ENCODE results near the gene CEP43. TPM values are rescaled to one million over a fixed set of nuclear protein-coding genes. Genes with fewer than 3 reads are reported as not detected.
A peak's percentile ranks its signal among the peaks of the same experiment; 100 is the strongest.

Gene CEP43
- total and polyA plus RNA-seq, 2 donors, result 15.8 to 25.3 TPM

- Histone ChIP-seq H3K4me3 (ENCODE audit: low read length in 2 of 2) (no peak overlapping the region), H3K9me3 (ENCODE audit: control insufficient read depth in 2 of 2, insufficient read depth in 1 of 2, low read length in 1 of 2) (no peaks in the 10 kb centered on the region), H3K36me3 (ENCODE audit: control insufficient read depth in 2 of 2, insufficient read depth in 2 of 2, low read length in 1 of 2) (peaks cover 0 to 11% of the 10 kb centered on the region in 2 donors), H3K27me3 (ENCODE audit: control insufficient read depth in 2 of 2, insufficient read depth in 1 of 2, low read length in 1 of 2) (no peaks in the 10 kb centered on the region), H3K27ac (ENCODE audit: low read depth in 1 of 2, low read length in 1 of 2) (no peak overlapping the region), H3K4me1 (ENCODE audit: control insufficient read depth in 2 of 2, insufficient read depth in 2 of 2, low read length in 2 of 2) (peaks cover 0 to 2% of the 10 kb centered on the region in 2 donors)
- 98% methylated on average over 9 of the region's 9 CpGs for WGBS
- no peak for DNase-seq (ENCODE audit: low read depth in 6 of 9, low spot score in 9 of 9)
Measured at GRCh38 chr6:166977621-166978525, 21.3 kb upstream of the CEP43 start.

DNA sequence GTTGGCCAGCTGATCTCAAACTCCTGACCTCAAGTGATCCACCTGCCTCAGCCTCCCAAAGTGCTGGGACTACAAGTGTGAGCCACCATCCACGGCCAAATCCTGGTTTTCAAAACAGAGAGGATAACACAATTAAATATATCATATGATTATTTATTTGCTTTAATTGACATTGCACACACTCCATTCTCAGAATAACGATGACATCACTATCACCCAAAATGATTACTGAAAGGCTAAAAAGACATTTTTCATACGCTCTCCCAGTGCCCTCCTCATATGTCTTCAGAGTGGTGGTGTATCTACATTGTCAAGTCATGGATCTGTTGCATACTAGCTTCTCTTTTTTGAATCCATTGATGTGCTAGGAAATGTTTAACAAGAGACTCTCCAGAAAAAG, 18.5 kb upstream of the CEP43 start:
- DNase-seq (ENCODE audit: low read depth in 6 of 9, low spot score in 9 of 9), result no peak
- H3K9me3 ChIP-seq (ENCODE audit: control insufficient read depth in 2 of 2, insufficient read depth in 1 of 2, low read length in 1 of 2), result no peaks in the 10 kb centered on the region
- H3K4me3 ChIP-seq (ENCODE audit: low read length in 2 of 2), result no peak overlapping the region
- no peaks in the 10 kb centered on the region for H3K27me3 ChIP-seq (ENCODE audit: control insufficient read depth in 2 of 2, insufficient read depth in 1 of 2, low read length in 1 of 2)
- 98% methylated on average over 3 of the region's 3 CpGs for WGBS
- peaks cover 0 to 17% of the 10 kb centered on the region in 2 donors for H3K36me3 ChIP-seq (ENCODE audit: control insufficient read depth in 2 of 2, insufficient read depth in 2 of 2, low read length in 1 of 2)
- no peaks in the 10 kb centered on the region for H3K4me1 ChIP-seq (ENCODE audit: control insufficient read depth in 2 of 2, insufficient read depth in 2 of 2, low read length in 2 of 2)
- no peak overlapping the region for H3K27ac ChIP-seq (ENCODE audit: low read depth in 1 of 2, low read length in 1 of 2)

DNA sequence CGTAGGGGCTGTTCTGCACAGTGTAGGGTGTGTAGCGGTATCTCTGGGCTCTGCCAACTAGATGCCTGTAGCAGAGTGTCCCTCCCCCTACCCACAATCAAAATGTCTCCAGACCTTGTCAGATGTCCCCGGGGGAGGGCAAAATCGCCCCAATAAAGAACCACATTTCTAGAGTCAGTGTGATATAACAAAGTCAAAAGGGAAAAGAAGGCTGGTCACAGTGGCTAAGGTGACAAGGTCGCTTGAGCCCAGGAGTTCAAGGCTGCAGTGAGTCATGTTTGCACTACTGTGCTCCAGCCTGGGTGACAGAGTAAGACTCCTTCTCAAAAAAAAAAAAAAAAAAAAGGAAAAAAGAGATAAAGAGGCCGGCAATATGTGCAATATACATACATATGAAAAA, 11.7 kb upstream of the CEP43 start:
- no peak overlapping the region for H3K27ac ChIP-seq (ENCODE audit: low read depth in 1 of 2, low read length in 1 of 2)
- no peak for DNase-seq (ENCODE audit: low read depth in 6 of 9, low spot score in 9 of 9)
- WGBS, result 64% methylated on average over 6 of the region's 6 CpGs
- no peaks in the 10 kb centered on the region for H3K9me3 ChIP-seq (ENCODE audit: control insufficient read depth in 2 of 2, insufficient read depth in 1 of 2, low read length in 1 of 2)
- no peak overlapping the region for H3K4me3 ChIP-seq (ENCODE audit: low read length in 2 of 2)
- H3K4me1 ChIP-seq (ENCODE audit: control insufficient read depth in 2 of 2, insufficient read depth in 2 of 2, low read length in 2 of 2), result peaks cover 0 to 5% of the 10 kb centered on the region in 2 donors
- H3K27me3 ChIP-seq (ENCODE audit: control insufficient read depth in 2 of 2, insufficient read depth in 1 of 2, low read length in 1 of 2), result no peaks in the 10 kb centered on the region
- H3K36me3 ChIP-seq (ENCODE audit: control insufficient read depth in 2 of 2, insufficient read depth in 2 of 2, low read length in 1 of 2), result peaks cover 0 to 13% of the 10 kb centered on the region in 2 donors

- H3K27ac ChIP-seq (ENCODE audit: low read depth in 1 of 2, low read length in 1 of 2), result no peak overlapping the region
- no peaks in the 10 kb centered on the region for H3K27me3 ChIP-seq (ENCODE audit: control insufficient read depth in 2 of 2, insufficient read depth in 1 of 2, low read length in 1 of 2)
- peaks cover 0 to 11% of the 10 kb centered on the region in 2 donors for H3K36me3 ChIP-seq (ENCODE audit: control insufficient read depth in 2 of 2, insufficient read depth in 2 of 2, low read length in 1 of 2)
- WGBS, result 90% methylated on average over 3 of the region's 3 CpGs
- DNase-seq (ENCODE audit: low read depth in 6 of 9, low spot score in 9 of 9), result no peak
- peaks cover 0 to 5% of the 10 kb centered on the region in 2 donors for H3K4me1 ChIP-seq (ENCODE audit: control insufficient read depth in 2 of 2, insufficient read depth in 2 of 2, low read length in 2 of 2)
- no peak overlapping the region for H3K4me3 ChIP-seq (ENCODE audit: low read length in 2 of 2)
- no peaks in the 10 kb centered on the region for H3K9me3 ChIP-seq (ENCODE audit: control insufficient read depth in 2 of 2, insufficient read depth in 1 of 2, low read length in 1 of 2)
Measured at GRCh38 chr6:166987930-166988329, 11.3 kb upstream of the CEP43 start.

DNA sequence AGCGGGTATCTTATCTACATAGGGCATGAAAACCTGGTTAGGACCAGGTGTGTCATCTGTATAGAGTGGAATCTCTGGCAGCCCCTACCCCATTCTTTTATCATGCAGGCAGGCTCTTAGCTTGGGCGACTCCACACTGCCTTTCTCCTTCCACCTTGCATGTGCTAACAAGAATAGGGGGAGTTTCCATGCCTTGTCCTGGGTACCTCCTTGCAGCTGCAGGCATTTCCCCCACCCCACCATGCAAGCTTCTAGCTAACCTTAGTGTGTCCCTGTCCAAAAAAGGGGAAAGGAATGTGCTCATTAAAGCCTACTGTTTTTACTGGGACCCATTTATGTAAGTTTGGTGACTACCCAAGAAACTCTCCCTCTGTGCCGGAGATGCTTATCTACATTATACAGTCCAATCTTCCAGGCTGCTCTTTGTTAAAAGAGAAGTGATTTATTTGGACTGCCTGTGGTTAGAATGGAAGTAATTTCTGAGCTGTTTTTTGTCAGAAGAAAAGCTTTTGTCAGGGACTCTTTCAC, 10.5 kb upstream of the CEP43 start:
- 93% methylated on average over 3 of the region's 3 CpGs for WGBS
- H3K9me3 ChIP-seq (ENCODE audit: control insufficient read depth in 2 of 2, insufficient read depth in 1 of 2, low read length in 1 of 2), result no peaks in the 10 kb centered on the region
- no peak overlapping the region for H3K27ac ChIP-seq (ENCODE audit: low read depth in 1 of 2, low read length in 1 of 2)
- peaks cover 0 to 9% of the 10 kb centered on the region in 2 donors for H3K36me3 ChIP-seq (ENCODE audit: control insufficient read depth in 2 of 2, insufficient read depth in 2 of 2, low read length in 1 of 2)
- H3K4me1 ChIP-seq (ENCODE audit: control insufficient read depth in 2 of 2, insufficient read depth in 2 of 2, low read length in 2 of 2), result peaks cover 0 to 5% of the 10 kb centered on the region in 2 donors
- no peaks in the 10 kb centered on the region for H3K27me3 ChIP-seq (ENCODE audit: control insufficient read depth in 2 of 2, insufficient read depth in 1 of 2, low read length in 1 of 2)
- H3K4me3 ChIP-seq (ENCODE audit: low read length in 2 of 2), result no peak overlapping the region
- DNase-seq (ENCODE audit: low read depth in 6 of 9, low spot score in 9 of 9), result no peak

DNA sequence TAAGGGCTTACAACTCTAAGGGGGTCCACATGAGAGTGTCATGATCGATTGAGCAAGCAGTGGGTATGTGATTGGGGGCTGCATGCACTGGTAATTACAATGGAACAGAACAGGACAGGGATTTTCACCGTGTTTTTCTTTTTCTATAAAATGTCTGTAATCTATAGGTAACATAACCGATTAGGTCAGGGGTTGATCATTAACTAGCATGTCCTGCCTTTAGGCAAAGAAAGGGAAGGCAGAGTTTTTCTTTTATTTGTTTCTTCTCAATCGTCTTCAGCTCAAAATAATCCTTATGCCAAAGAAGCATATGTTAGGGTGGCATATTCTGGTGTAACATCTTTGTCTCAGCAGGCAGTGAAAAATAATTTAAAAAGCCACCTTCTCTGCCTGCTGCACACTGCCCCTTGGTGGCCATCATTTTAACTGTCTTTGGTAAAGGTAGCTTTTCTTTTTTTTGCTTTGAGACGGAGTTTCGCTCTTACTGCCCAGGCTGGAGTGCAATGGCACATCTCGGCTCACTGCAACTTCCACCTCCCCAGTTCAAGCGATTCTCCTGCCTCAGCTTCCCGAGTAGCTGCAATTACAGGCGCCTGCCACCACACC, 9.7 kb upstream of the CEP43 start:
- Histone ChIP-seq H3K4me1 (ENCODE audit: control insufficient read depth in 2 of 2, insufficient read depth in 2 of 2, low read length in 2 of 2) (peaks cover 0 to 5% of the 10 kb centered on the region in 2 donors), H3K36me3 (ENCODE audit: control insufficient read depth in 2 of 2, insufficient read depth in 2 of 2, low read length in 1 of 2) (peaks cover 0 to 11% of the 10 kb centered on the region in 2 donors), H3K27me3 (ENCODE audit: control insufficient read depth in 2 of 2, insufficient read depth in 1 of 2, low read length in 1 of 2) (no peaks in the 10 kb centered on the region), H3K4me3 (ENCODE audit: low read length in 2 of 2) (no peak overlapping the region), H3K9me3 (ENCODE audit: control insufficient read depth in 2 of 2, insufficient read depth in 1 of 2, low read length in 1 of 2) (no peaks in the 10 kb centered on the region), H3K27ac (ENCODE audit: low read depth in 1 of 2, low read length in 1 of 2) (no peak overlapping the region)
- peak in 3 of 9 donors; percentile 53 to 68 (median 65) for DNase-seq (ENCODE audit: low read depth in 6 of 9, low spot score in 9 of 9)
- WGBS, result 72% methylated on average over 10 of the region's 10 CpGs

DNA sequence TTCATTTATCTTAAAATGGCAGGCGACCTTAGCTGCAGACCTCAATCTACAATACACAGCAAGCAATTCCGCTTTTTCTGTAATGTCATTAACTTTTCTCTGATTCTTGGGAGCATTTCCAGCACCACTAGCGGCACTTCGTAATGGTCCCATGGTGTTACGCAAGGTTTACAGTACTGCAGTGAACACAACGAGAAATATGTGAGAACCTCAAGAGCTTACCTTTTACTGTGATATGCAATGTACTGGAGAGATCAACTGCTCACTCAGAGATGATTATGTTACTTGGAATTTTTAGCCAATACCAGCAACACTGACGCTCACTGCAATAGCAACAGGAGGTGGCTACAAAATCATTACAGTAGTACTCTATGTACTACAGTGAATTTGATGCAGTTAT, 2.8 kb upstream of the CEP43 start:
- H3K4me3 ChIP-seq (ENCODE audit: low read length in 2 of 2), result no peak overlapping the region
- peaks cover 0 to 15% of the 10 kb centered on the region in 2 donors for H3K36me3 ChIP-seq (ENCODE audit: control insufficient read depth in 2 of 2, insufficient read depth in 2 of 2, low read length in 1 of 2)
- WGBS, result 98% methylated on average over 7 of the region's 7 CpGs
- no peak for DNase-seq (ENCODE audit: low read depth in 6 of 9, low spot score in 9 of 9)
- no peaks in the 10 kb centered on the region for H3K27me3 ChIP-seq (ENCODE audit: control insufficient read depth in 2 of 2, insufficient read depth in 1 of 2, low read length in 1 of 2)
- peaks cover 9 to 13% of the 10 kb centered on the region in 2 donors for H3K4me1 ChIP-seq (ENCODE audit: control insufficient read depth in 2 of 2, insufficient read depth in 2 of 2, low read length in 2 of 2)
- H3K9me3 ChIP-seq (ENCODE audit: control insufficient read depth in 2 of 2, insufficient read depth in 1 of 2, low read length in 1 of 2), result no peaks in the 10 kb centered on the region
- H3K27ac ChIP-seq (ENCODE audit: low read depth in 1 of 2, low read length in 1 of 2), result no peak overlapping the region

- Histone ChIP-seq H3K9me3 (ENCODE audit: control insufficient read depth in 2 of 2, insufficient read depth in 1 of 2, low read length in 1 of 2) (no peaks in the 10 kb centered on the region), H3K4me1 (ENCODE audit: control insufficient read depth in 2 of 2, insufficient read depth in 2 of 2, low read length in 2 of 2) (peaks cover 9 to 15% of the 10 kb centered on the region in 2 donors), H3K36me3 (ENCODE audit: control insufficient read depth in 2 of 2, insufficient read depth in 2 of 2, low read length in 1 of 2) (peaks cover 0 to 18% of the 10 kb centered on the region in 2 donors), H3K27me3 (ENCODE audit: control insufficient read depth in 2 of 2, insufficient read depth in 1 of 2, low read length in 1 of 2) (no peaks in the 10 kb centered on the region), H3K4me3 (ENCODE audit: low read length in 2 of 2) (peak overlapping the region in 1 of 2 donors; percentile 91), H3K27ac (ENCODE audit: low read depth in 1 of 2, low read length in 1 of 2) (no peak overlapping the region)
- peak in 1 of 9 donors; percentile 11 for DNase-seq (ENCODE audit: low read depth in 6 of 9, low spot score in 9 of 9)
- WGBS, result 91% methylated on average over 3 of the region's 3 CpGs
Measured at GRCh38 chr6:166997348-166997747, 1.8 kb upstream of the CEP43 start.

DNA sequence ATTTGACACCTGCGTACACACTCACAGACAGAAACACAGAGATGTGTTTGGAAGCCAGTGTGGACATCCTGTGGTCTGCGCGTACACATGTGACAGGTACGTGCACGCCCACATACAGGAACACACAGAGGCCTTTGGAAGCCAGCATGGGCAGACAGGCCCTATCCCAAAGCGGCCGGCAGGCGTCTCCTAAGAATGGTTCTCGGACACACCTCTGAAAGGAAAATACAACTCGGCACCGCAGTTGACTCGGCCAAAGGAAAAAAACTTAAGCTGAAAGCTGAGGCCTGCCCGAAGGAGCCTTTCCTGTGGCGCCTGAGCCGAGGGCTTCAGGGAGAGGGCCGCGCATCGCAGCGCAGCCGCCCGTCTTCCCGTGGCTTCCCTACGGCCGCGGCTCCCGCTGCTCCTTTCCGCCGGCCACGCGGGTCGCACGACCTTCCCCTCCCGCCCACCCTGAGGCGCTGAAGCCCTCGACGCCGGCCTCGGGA, 1.4 kb upstream of the CEP43 start:
- Histone ChIP-seq H3K36me3 (ENCODE audit: control insufficient read depth in 2 of 2, insufficient read depth in 2 of 2, low read length in 1 of 2) (peaks cover 0 to 19% of the 10 kb centered on the region in 2 donors), H3K27me3 (ENCODE audit: control insufficient read depth in 2 of 2, insufficient read depth in 1 of 2, low read length in 1 of 2) (no peaks in the 10 kb centered on the region), H3K4me1 (ENCODE audit: control insufficient read depth in 2 of 2, insufficient read depth in 2 of 2, low read length in 2 of 2) (peaks cover 9 to 15% of the 10 kb centered on the region in 2 donors), H3K9me3 (ENCODE audit: control insufficient read depth in 2 of 2, insufficient read depth in 1 of 2, low read length in 1 of 2) (no peaks in the 10 kb centered on the region), H3K4me3 (ENCODE audit: low read length in 2 of 2) (peak overlapping the region; percentile 91 to 93), H3K27ac (ENCODE audit: low read depth in 1 of 2, low read length in 1 of 2) (no peak overlapping the region)
- DNase-seq (ENCODE audit: low read depth in 6 of 9, low spot score in 9 of 9), result peak in 4 of 9 donors; percentile 18 to 52 (median 23)
- 7% methylated on average over 38 of the region's 38 CpGs for WGBS

All from thymus (tissue), 11 donors.